ENCODE results near the gene GANAB.
A peak's percentile ranks its signal among the peaks of the same experiment; 100 is the strongest.

GANAB gene

DNA sequence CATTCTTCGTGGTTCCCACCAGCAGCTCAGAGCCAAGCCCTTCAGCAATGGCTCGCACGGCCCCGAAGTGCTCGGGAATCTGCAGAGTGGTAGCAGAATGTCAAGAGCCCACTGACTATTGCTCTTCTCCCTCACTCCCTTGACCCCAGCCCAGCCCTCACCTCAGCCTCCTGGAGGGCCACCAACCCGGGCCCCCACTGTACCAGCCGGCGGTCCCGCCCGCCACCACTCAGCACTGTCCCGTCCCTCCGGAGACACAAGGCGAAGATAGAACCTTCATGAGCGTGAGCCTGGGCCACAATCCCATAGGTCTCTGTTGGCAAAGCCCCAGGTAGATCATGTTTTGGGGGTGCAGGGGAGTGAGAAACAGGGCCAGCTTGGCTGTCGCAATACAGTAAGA is 40.5 kb downstream of the GANAB start:
- WGBS, 2 experiments (ENCODE audit: insufficient coverage in 2 of 2) = 97 to 99% methylated on average over 10 to 13 of the region's 15 CpGs
- H3K4me1 ChIP-seq (ENCODE audit: control insufficient read depth, insufficient read depth, low read length, poor library complexity, severe bottlenecking) = peaks cover 15% of the 10 kb centered on the region

DNA sequence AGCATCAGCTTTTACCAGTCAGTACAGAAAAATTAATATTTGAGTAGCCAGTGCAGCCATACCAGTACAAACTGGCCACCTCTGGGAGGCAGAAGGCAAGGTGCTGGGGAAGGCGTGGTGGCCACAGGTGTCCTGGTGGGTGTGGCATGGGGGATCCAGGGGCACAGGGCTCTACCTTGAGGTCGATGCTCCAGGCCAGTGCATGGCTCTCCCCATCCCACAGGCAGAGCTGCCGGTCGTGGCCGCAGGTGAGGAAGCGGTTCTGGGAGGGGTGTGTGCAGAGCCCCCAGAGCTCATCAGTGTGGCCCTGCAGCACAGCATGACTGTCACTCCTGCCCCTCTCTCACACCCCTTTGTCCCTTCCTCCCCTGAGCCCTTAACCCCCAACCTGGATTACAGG is 40.9 kb downstream of the GANAB start:
- WGBS, 2 experiments (ENCODE audit: insufficient coverage in 2 of 2) = 89 to 98% methylated on average over 5 to 6 of the region's 6 CpGs

More for the DNA sequence above, 40.5 kb downstream of the GANAB start:
- no peak overlapping the region for H3K4me3 ChIP-seq (ENCODE audit: extremely low read depth, insufficient read depth, low read length, poor library complexity, severe bottlenecking)
- peaks cover 39% of the 10 kb centered on the region for H3K36me3 ChIP-seq (ENCODE audit: control insufficient read depth, insufficient read depth, low read length)
- H3K9me3 ChIP-seq (ENCODE audit: control insufficient read depth, low read length) = no peaks in the 10 kb centered on the region
- H3K27ac ChIP-seq (ENCODE audit: low read depth, low read length, severe bottlenecking) = no peak overlapping the region

DNA sequence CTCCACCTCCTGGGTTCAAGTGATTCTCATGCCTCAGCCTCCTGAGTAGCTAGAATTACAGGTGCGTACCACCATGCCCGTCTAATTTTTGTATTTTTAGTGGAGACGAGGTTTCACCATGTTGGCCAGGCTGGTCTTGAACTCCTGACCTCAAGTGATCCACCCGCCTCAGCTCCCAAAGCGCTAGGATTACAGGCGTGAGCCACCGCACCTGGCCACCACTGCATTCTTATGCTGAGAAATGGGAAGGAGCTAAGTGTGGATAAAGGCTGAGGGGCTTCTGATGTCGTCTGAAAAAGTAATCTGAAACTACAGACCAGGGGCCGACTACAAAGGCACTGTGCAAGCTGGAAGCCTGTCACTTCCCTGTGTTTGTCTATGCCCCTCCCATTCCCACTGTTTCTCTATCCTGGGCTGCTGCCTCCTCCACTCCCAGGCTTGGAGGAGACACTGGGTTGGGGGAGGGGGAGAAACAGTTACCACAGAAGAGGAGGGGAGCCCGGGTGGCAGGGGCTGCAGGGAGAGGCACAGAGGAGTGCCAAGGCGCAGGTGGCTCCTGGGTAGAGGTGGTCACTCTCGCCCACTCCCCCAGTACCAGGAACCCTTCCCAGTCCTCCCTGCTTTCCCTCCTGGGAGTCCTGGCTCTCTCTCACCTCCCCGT is 41.8 kb downstream of the GANAB start:
- peaks cover 17% of the 10 kb centered on the region for H3K4me1 ChIP-seq (ENCODE audit: control insufficient read depth, insufficient read depth, low read length, poor library complexity, severe bottlenecking)
- WGBS, 2 experiments (ENCODE audit: insufficient coverage in 2 of 2) = 66 to 75% methylated on average over 9 of the region's 13 CpGs
- no peak overlapping the region for H3K27ac ChIP-seq (ENCODE audit: low read depth, low read length, severe bottlenecking)
- no peak overlapping the region for H3K4me3 ChIP-seq (ENCODE audit: extremely low read depth, insufficient read depth, low read length, poor library complexity, severe bottlenecking)
- no peaks in the 10 kb centered on the region for H3K9me3 ChIP-seq (ENCODE audit: control insufficient read depth, low read length)
- H3K36me3 ChIP-seq (ENCODE audit: control insufficient read depth, insufficient read depth, low read length) = peaks cover 38% of the 10 kb centered on the region

More for the DNA sequence above, 40.9 kb downstream of the GANAB start:
- Histone ChIP-seq H3K4me3 (ENCODE audit: extremely low read depth, insufficient read depth, low read length, poor library complexity, severe bottlenecking) (no peak overlapping the region), H3K36me3 (ENCODE audit: control insufficient read depth, insufficient read depth, low read length) (peaks cover 37% of the 10 kb centered on the region), H3K9me3 (ENCODE audit: control insufficient read depth, low read length) (no peaks in the 10 kb centered on the region), H3K4me1 (ENCODE audit: control insufficient read depth, insufficient read depth, low read length, poor library complexity, severe bottlenecking) (peaks cover 11% of the 10 kb centered on the region), H3K27ac (ENCODE audit: low read depth, low read length, severe bottlenecking) (no peak overlapping the region)

DNA sequence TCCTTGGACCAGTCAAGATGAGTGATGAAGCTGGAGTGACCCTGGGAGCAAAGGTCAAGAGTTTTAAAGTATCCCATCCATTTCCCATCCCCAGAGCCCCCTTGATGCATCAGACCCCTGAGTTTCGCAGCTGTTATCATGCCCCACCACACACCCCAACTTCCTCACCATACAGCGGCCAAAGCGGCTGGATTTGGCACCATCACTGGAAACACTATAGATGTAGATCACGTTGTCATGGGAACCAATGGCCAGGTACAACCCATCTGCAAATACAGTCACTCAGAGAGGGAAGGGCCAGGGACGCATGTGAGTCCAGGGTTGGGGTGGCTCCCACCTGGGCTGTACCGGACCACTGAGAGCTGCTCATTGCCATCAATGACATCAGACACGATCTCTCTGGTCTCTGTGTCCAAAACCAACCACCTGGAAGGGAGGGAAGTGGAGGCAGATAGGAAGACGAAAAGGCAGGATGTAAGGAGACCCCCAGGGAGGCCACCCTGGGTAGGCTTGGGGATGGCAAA is 42.6 kb downstream of the GANAB start:
- H3K36me3 ChIP-seq (ENCODE audit: control insufficient read depth, insufficient read depth, low read length) = peaks cover 39% of the 10 kb centered on the region
- H3K27ac ChIP-seq (ENCODE audit: low read depth, low read length, severe bottlenecking) = no peak overlapping the region
- 95 to 98% methylated on average over 7 to 8 of the region's 8 CpGs for WGBS, 2 experiments (ENCODE audit: insufficient coverage in 2 of 2)
- H3K4me1 ChIP-seq (ENCODE audit: control insufficient read depth, insufficient read depth, low read length, poor library complexity, severe bottlenecking) = peaks cover 20% of the 10 kb centered on the region
- H3K9me3 ChIP-seq (ENCODE audit: control insufficient read depth, low read length) = no peaks in the 10 kb centered on the region
- no peak overlapping the region for H3K4me3 ChIP-seq (ENCODE audit: extremely low read depth, insufficient read depth, low read length, poor library complexity, severe bottlenecking)

DNA sequence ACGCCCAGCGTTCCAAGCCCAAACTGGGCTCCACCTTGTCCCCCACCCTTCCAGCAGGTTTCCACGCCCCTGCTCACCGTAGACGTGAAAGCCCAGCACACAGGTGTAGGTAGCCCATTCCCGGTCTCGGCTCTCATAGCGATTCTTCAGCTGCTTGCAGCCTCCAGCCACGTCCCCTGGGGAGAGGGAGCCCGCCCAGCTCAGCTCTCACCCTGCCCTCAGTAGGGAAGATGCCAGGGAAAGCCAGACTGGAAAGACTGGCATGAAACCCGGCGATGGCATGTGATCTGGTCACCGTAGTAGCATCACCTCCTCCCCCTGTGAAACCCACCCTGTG is 43.4 kb downstream of the GANAB start:
- Histone ChIP-seq H3K9me3 (ENCODE audit: control insufficient read depth, low read length) (no peaks in the 10 kb centered on the region), H3K27ac (ENCODE audit: low read depth, low read length, severe bottlenecking) (no peak overlapping the region), H3K36me3 (ENCODE audit: control insufficient read depth, insufficient read depth, low read length) (peaks cover 43% of the 10 kb centered on the region), H3K4me1 (ENCODE audit: control insufficient read depth, insufficient read depth, low read length, poor library complexity, severe bottlenecking) (peaks cover 26% of the 10 kb centered on the region), H3K4me3 (ENCODE audit: extremely low read depth, insufficient read depth, low read length, poor library complexity, severe bottlenecking) (no peak overlapping the region)
- WGBS, 2 experiments (ENCODE audit: insufficient coverage in 2 of 2) = 67 to 71% methylated on average over 13 of the region's 13 CpGs

DNA sequence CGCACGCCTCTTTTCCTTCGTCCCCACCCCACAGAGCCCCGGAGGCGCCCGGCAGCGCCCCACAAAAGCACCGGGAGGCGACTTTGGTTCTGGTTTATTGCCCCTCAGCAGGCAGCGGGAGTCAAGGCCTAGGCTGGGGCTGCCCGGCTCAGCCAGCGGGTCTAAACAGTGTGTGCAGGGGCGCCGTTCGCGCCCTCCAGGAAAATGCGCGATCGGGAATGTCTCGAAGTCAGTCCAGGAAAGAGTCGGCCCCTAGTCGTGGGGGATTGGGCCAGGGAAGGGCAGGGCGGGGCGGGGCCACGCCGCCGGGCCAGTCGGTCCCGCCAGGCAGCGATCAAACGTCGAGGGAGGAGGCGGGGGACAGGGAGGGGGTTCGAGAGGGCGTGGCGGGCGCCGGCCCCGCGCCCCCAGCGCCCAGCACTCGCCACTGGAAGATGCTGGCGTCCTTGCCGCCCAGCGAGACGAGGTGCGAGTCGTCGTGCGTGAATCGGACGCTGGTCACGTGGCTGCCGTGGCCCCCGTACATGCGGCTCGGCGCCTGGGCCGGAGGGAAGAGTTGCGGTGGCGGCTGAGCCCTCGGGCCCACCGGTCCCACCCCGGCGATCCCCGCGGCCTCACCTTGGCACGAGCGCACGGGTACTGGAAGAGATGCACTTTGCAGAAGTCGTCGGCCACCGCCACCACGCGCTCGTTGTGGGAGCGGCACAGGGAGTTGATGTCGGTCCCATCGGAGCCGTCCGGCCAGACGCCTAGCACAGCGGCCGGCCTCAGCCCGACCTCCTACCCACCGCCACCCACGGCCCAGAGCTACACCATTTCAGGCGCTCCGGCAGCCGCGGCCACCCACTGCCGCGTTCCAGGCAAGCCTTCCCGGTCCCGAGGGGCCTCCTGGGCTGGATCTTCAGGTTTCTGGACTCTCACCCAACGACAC is 44.0 kb downstream of the GANAB start:
- 9% methylated on average over 58 to 95 of the region's 96 CpGs for WGBS, 2 experiments (ENCODE audit: insufficient coverage in 2 of 2)
- Histone ChIP-seq H3K27ac (ENCODE audit: low read depth, low read length, severe bottlenecking) (peak overlapping the region; percentile 75), H3K9me3 (ENCODE audit: control insufficient read depth, low read length) (no peaks in the 10 kb centered on the region), H3K36me3 (ENCODE audit: control insufficient read depth, insufficient read depth, low read length) (peaks cover 45% of the 10 kb centered on the region), H3K4me3 (ENCODE audit: extremely low read depth, insufficient read depth, low read length, poor library complexity, severe bottlenecking) (peak overlapping the region; percentile 100), H3K4me1 (ENCODE audit: control insufficient read depth, insufficient read depth, low read length, poor library complexity, severe bottlenecking) (peaks cover 27% of the 10 kb centered on the region)

DNA sequence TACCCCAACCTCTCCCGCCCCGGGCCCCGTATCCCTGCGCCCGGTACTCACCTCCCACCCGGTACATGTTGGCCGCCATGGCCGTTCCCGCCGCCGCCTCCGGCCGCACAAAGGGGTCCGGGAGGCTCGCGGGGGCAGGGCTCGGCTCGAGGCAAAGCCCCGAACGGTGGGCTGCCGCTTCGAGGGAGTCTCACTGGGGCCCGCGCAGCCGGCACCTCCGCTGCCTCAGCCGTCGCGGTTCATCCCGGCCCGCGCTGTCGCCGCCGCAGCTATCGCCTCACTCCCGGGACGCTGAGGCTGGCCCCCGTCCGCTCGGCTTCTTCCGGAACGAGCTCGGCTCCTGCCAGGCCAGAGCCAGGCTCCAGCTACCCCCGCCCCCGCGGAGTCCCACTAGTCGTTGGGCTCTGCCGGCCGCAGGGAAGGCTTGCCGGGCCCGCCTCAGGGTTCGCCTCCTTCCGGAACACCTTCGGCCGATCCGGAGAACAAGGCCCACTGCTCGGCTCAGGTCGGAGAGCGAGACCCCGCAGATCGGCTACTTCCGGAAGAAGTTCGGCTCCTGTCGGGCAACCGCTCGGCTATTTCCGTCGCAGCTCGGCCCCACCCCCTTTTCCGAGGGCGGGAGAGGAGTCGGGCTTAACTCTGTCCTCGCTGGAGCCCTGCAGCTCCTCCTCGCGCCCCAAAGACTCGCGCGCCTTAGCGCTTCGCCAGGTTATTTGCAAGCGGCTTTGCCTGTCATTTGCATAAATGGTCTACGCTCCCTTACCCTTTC is 44.9 kb downstream of the GANAB start, which contains the start of gene MTA2:
TSS of gene MTA2 (minus strand) at position 494 of the 769 bp plus-strand sequence. CDS start at position 79, 415 bp downstream.
- peak within 1 kb of the TSS; percentile 100 for H3K4me3 ChIP-seq (ENCODE audit: extremely low read depth, insufficient read depth, low read length, poor library complexity, severe bottlenecking)
- H3K9me3 ChIP-seq (ENCODE audit: control insufficient read depth, low read length) = no peaks in the 10 kb centered on the region
- H3K4me1 ChIP-seq (ENCODE audit: control insufficient read depth, insufficient read depth, low read length, poor library complexity, severe bottlenecking) = peaks cover 27% of the 10 kb centered on the region
- WGBS, 2 experiments (ENCODE audit: insufficient coverage in 2 of 2) = 0% methylated on average over 61 to 80 of the region's 83 CpGs
- peaks cover 53% of the 10 kb centered on the region for H3K36me3 ChIP-seq (ENCODE audit: control insufficient read depth, insufficient read depth, low read length)
- peak within 1 kb of the TSS; percentile 87 for H3K27ac ChIP-seq (ENCODE audit: low read depth, low read length, severe bottlenecking)

DNA sequence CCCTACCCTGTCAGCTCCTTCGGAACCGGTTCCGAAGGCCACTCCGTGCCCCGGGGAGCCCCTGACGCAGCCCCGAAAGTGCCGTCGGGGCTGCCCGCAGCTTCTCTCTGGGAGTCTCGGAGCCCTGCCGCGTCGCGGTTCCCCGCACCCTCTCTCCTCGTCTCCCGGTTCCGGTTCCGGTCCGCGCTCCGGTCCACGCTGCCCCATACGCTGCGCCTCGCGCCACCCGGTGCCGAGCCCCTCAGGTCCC is 45.4 kb downstream of the GANAB start:
- peaks cover 55% of the 10 kb centered on the region for H3K36me3 ChIP-seq (ENCODE audit: control insufficient read depth, insufficient read depth, low read length)
- WGBS, 2 experiments (ENCODE audit: insufficient coverage in 2 of 2) = 0% methylated on average over 26 to 30 of the region's 30 CpGs

DNA sequence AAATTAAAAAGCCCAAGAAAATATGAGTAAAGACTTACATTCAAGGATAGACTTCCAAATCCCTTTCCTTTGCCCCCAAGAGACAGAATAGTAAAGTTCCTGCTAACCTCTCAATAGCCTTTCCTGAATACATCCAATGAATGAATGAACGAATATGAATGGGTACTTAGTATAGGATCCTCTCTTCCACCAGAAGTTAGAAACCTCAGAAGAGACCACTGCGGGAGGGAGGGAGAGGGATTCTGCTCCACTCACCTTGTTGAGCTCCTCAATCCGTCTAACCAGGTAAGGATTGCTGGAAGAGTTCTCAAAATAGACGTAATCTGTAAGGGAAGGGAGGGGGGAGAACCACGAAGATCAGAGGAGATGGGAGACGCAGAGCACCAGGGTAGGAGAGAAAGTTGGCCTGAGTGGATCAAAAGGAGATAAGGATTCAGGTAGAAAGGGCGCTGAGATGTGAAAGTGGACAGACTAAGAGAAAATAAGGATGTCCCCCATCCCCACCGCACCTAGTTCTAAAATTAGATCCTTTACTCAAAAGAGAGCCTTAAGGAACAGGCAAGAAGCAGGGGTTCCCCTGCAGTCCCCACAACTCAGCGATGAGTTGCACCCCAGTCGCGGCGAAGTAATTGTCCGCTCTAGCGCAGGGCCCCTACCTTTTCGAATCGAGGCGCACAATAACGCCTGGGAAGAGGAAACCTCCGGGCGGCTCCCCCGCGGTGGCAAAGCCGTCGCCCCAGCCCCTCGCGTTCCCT is 45.9 kb downstream of the GANAB start:
- peaks cover 55% of the 10 kb centered on the region for H3K36me3 ChIP-seq (ENCODE audit: control insufficient read depth, insufficient read depth, low read length)
- no peaks in the 10 kb centered on the region for H3K9me3 ChIP-seq (ENCODE audit: control insufficient read depth, low read length)
- peaks cover 27% of the 10 kb centered on the region for H3K4me1 ChIP-seq (ENCODE audit: control insufficient read depth, insufficient read depth, low read length, poor library complexity, severe bottlenecking)
- 0% methylated on average over 22 to 23 of the region's 26 CpGs for WGBS, 2 experiments (ENCODE audit: insufficient coverage in 2 of 2)
- H3K4me3 ChIP-seq (ENCODE audit: extremely low read depth, insufficient read depth, low read length, poor library complexity, severe bottlenecking) = peak overlapping the region; percentile 100
- peak overlapping the region; percentile 87 for H3K27ac ChIP-seq (ENCODE audit: low read depth, low read length, severe bottlenecking)

More for the DNA sequence above, 45.4 kb downstream of the GANAB start:
- no peaks in the 10 kb centered on the region for H3K9me3 ChIP-seq (ENCODE audit: control insufficient read depth, low read length)
- peak overlapping the region; percentile 87 for H3K27ac ChIP-seq (ENCODE audit: low read depth, low read length, severe bottlenecking)
- H3K4me1 ChIP-seq (ENCODE audit: control insufficient read depth, insufficient read depth, low read length, poor library complexity, severe bottlenecking) = peaks cover 27% of the 10 kb centered on the region
- peak overlapping the region; percentile 100 for H3K4me3 ChIP-seq (ENCODE audit: extremely low read depth, insufficient read depth, low read length, poor library complexity, severe bottlenecking)

DNA sequence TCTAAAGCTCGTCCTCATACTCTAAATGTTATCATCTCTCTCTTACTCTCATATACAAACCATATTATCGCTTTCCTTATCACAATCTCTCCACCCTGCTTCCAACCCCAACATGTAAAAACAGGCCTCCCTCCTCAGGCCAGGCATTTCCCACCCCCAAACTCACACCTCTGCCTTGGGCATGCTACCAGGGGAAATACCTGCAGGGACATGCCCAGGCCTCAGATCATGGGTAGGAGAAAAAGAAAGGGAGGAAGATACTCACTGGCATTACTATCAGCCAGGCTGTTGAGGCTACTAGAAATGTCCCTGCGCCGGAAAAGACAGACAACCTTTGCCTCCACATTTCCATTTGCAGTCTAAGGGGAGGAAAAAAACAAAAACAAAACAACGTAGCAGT is 46.5 kb downstream of the GANAB start:
- H3K9me3 ChIP-seq (ENCODE audit: control insufficient read depth, low read length) = no peaks in the 10 kb centered on the region
- peak overlapping the region; percentile 100 for H3K4me3 ChIP-seq (ENCODE audit: extremely low read depth, insufficient read depth, low read length, poor library complexity, severe bottlenecking)
- 58 to 70% methylated on average over 2 of the region's 5 CpGs for WGBS, 2 experiments (ENCODE audit: insufficient coverage in 2 of 2)
- peaks cover 23% of the 10 kb centered on the region for H3K4me1 ChIP-seq (ENCODE audit: control insufficient read depth, insufficient read depth, low read length, poor library complexity, severe bottlenecking)
- H3K27ac ChIP-seq (ENCODE audit: low read depth, low read length, severe bottlenecking) = no peak overlapping the region
- H3K36me3 ChIP-seq (ENCODE audit: control insufficient read depth, insufficient read depth, low read length) = peaks cover 56% of the 10 kb centered on the region
